Activated T-helper 17 cell treated with anti-CD3 and anti-CD28 coated beads, Interleukin-2, amount 50 U/mL, for 72 hours (primary cell): Measurements from ENCODE around the gene RTN4R. TPM values are rescaled to one million over a fixed set of nuclear protein-coding genes. Genes with fewer than 3 reads are reported as not detected.

Source experiments
- ATAC-seq: fragments of 150-1000 bp; cut with Tn5 transposase; replicated peaks from 2 replicates; pipeline ENCODE4 v1.10.0; 2021; ENCODE audit warnings: mild to moderate bottlenecking, moderate library complexity
- H3K27ac Mint-ChIP-seq: one replicate; pipeline ENCODE4 v1.8.0; 2022; ENCODE audit warnings: mixed read lengths
- H3K27me3 Mint-ChIP-seq: one replicate; pipeline ENCODE4 v1.8.0; 2022; ENCODE audit warnings: mixed read lengths
- H3K36me3 Mint-ChIP-seq: one replicate; pipeline ENCODE4 v1.8.0; 2022; ENCODE audit warnings: low read depth, mild to moderate bottlenecking, mixed read lengths
- H3K4me1 Mint-ChIP-seq: one replicate; pipeline ENCODE4 v1.8.0; 2022; ENCODE audit warnings: mixed read lengths
- H3K4me3 Mint-ChIP-seq: one replicate; pipeline ENCODE4 v1.8.0; 2022; ENCODE audit warnings: mild to moderate bottlenecking, mixed read lengths
- H3K9me3 Mint-ChIP-seq: one replicate; pipeline ENCODE4 v1.8.0; 2022; ENCODE audit warnings: mixed read lengths
- total RNA-seq, 2 donors: library from RNA; stranded (reverse); gene quantifications; one replicate each; pipeline ENCODE4 v1.2.3, GENCODE V29; 2022

The RTN4R gene
- total RNA-seq, 2 donors from 2014 or later: 1.4 to 2.6 TPM

DNA sequence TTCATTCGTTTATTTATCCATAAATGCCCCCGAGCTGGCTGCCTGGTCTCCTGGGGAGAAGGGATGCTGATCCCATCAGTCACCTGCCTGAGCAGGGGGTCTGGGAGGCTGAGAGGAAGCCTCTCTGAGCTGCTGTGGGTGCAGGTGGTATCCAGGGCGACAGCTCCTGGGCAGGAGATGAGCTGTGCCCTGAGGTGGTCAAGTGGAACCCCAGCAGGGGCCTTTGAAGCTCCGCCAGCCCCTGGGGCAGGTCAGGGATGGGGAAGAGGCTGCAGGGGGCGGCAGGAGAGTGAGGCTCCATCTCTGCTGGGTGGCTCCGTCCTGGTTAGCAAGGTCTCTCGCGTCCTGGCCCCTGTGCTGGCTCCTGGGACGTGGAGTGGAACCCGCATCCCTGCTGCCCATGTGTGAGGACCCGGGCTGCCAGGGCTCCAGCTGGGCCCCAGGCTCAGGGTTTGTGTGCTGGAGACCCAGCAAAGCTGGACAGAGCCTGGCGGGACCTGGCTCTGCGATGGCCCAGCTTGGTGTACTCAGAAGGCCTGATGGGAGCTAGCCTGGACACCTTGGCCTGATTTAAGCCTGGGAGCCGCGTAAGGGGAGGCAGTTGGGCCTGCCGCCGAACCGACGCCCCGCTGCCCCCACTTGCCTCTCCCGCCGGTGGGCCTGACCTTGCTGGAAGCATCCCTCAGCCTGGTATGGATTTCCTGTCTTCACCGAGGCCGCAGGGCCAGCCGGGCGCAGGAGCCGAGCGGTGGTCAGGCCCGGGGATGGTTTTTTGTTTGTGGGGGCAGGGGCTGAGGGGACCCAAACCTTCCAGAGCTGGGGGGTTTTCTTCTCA, 44.5 kb downstream of the RTN4R start:
- Mint-ChIP-seq H3K27ac (no peak overlapping the region), H3K36me3 (no peaks in the 10 kb centered on the region), H3K27me3 (peaks cover under 1% of the 10 kb centered on the region), H3K9me3 (no peaks in the 10 kb centered on the region), H3K4me1 (no peaks in the 10 kb centered on the region), H3K4me3 (no peak overlapping the region)
- no peak for ATAC-seq

DNA sequence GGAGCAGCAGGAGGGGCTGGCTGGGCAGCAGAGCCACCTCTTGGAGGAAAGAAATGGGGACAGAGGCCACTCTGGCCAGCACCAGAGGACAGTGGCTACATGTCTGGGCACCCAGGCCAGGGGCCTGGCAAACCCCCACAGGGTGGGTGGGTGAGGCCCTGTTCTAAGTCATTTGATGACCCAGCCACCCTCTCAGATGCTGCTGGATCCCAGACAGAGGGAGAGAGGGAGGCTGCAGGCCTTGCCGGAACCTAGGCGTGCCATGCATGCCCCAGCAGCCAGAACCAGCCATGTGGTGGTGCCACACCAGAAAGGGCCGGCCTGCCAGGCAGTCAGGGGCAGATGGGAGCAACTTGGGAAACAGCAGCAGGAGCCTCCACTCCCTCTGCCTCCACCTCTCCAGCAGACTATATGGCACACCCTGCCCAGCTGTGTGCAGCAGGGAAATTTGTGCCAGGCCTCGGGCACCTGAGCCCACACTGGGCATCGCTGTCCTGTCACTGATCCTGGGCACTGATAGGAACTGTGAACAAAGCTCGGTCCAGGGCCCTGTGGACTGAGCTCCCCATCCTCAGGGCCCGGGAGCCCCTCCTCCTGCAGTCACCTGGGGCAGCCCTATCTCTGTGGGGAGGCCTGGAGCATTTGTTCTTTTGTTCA, 45.2 kb downstream of the RTN4R start:
- H3K27ac Mint-ChIP-seq: no peak overlapping the region

DNA sequence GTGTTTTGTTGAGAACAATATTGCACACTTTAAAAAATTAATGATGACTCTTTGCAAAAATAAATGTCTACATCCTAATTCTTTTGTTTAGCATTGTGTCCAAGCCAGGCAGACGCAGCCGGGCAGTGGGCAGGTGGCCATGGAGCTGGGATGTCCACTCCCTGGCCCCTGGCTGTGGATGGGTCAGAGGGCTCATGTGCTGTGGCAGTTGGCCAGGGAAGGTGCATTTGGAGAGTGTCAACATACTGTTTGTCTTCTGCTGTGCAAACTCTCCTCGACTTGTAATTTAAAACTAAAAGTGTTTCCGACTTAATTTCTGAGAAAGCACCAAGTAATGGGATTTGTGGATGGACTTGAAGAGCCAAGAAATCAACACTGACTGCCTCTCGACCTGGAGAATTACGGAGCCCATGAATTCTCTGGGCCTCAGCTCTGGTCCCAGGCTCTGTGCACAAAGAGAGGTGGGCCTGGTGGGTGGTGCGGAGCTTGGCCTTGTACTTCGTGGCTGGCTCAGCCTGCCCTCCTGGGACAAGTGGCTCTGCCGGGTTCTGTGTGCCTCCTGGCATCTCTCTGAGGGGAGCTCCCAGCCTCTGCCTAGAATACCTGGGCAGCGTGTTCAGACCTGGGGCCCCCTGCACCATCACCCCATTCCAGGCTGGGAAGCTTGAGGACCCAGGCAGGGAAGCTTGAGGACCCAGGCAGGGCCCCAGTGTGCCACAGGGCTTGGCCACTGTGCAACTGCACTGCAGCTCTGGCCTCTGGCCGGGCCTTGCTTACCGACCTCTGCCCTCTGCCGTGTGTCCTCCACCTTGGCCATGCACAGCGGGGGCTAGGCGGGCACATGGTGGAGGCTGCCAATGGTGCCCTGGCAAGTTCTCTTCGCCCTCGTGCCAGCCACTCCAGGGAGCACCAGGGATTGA, 46.4 kb downstream of the RTN4R start:
- no peaks in the 10 kb centered on the region for H3K9me3 Mint-ChIP-seq
- H3K4me1 Mint-ChIP-seq: no peaks in the 10 kb centered on the region
- peaks cover 4% of the 10 kb centered on the region for H3K27me3 Mint-ChIP-seq
- H3K27ac Mint-ChIP-seq: no peak overlapping the region
- H3K4me3 Mint-ChIP-seq: no peak overlapping the region
- H3K36me3 Mint-ChIP-seq: no peaks in the 10 kb centered on the region
- no peak for ATAC-seq

More for the DNA sequence above, 45.2 kb downstream of the RTN4R start:
- no peak for ATAC-seq
- no peaks in the 10 kb centered on the region for H3K36me3 Mint-ChIP-seq
- H3K4me1 Mint-ChIP-seq: no peaks in the 10 kb centered on the region
- no peaks in the 10 kb centered on the region for H3K9me3 Mint-ChIP-seq
- no peak overlapping the region for H3K4me3 Mint-ChIP-seq
- peaks cover 4% of the 10 kb centered on the region for H3K27me3 Mint-ChIP-seq

DNA sequence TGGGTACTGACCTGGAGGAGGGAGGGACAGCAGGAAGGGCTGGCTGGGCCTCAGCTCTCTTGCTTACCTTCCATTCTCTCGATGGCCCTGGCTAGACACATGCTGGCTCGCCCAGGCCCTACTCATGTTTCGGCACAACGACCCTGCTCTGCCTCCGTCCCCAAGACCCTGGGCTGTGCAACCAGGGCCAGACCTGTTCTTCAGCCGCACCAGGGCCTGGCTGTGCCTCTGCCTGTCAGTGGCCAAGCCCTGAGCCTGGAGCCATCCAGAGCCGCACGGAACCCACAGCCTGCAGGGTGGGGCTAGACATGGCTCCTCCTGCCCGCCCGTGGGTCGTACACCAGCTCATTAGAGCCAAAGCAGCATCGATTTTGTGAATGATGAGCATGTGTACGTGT, 47.5 kb downstream of the RTN4R start:
- Mint-ChIP-seq H3K4me3 (no peak overlapping the region), H3K9me3 (no peaks in the 10 kb centered on the region), H3K36me3 (no peaks in the 10 kb centered on the region), H3K4me1 (no peaks in the 10 kb centered on the region), H3K27me3 (peaks cover 4% of the 10 kb centered on the region), H3K27ac (no peak overlapping the region)
- no peak for ATAC-seq

DNA sequence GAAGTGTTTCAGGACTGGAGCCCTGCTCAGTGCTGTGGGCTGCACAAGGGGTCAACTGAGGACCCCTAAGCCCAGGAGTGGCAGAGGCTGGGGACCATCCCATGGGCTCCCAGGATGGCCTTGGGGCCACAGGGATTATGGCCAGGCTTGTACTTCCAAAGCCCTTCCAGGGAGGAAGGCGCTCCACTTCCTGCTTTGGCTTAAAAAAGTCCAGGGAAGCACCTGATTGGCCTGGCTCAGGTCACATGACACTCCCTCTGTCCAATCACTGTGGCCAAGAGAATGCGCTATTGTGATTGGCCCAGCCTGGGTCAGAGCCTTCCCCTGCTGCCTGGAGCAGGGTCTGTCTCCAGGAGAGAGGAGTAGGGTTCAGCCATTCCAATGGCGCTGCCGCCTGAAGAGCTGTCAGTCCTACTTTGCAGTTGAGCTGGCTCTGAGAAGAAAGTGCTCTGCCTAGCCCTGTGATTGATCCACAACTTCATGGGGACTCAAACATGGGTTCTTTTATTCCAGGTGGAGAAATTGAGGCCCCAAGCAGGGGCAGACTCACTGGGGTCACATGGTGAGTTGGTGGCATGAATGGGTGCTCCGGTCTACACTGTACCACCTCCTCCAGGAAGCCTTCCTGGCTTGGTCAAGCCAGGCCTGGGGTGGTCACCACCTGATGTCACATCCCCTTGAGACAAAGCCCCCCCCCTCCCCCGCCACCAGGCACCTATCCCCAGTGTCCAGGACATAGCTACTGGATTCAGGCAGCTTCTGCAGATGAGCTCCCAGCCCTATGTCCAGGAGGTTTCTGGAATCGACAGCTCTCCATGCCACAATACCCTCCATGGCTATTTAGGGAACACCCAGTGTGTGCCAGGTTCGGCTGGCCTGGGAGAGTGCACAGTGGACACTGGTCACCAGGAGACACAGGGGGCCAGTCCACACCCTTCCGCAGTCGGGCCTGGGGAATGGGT, 48.2 kb downstream of the RTN4R start:
- Mint-ChIP-seq H3K4me3 (no peak overlapping the region), H3K27me3 (peaks cover 4% of the 10 kb centered on the region), H3K9me3 (no peaks in the 10 kb centered on the region), H3K4me1 (no peaks in the 10 kb centered on the region), H3K36me3 (no peaks in the 10 kb centered on the region), H3K27ac (no peak overlapping the region)
- peak; percentile 44 for ATAC-seq

DNA sequence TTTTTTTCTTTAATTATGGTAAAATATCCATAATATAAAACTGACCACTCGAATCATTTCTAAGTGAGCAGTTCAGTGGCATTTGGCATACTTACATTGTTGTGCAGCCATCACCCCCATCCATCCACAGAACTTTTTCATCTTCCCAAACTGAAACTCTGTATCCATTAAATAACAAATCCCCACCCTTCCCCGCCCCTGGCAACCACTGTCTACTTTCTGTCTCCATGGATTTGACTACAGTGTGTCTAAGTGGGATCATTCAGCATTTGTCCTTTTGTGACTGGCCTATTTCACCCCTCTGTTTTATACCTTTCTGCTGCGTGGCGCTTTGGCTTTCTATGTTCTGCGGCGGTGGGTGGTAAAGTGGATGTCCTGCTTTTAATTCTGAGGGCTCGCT, 49.1 kb downstream of the RTN4R start:
- H3K27me3 Mint-ChIP-seq: peaks cover 4% of the 10 kb centered on the region
- H3K4me3 Mint-ChIP-seq: no peak overlapping the region
- H3K9me3 Mint-ChIP-seq: no peaks in the 10 kb centered on the region
- no peak for ATAC-seq
- H3K27ac Mint-ChIP-seq: no peak overlapping the region
- H3K36me3 Mint-ChIP-seq: no peaks in the 10 kb centered on the region
- H3K4me1 Mint-ChIP-seq: no peaks in the 10 kb centered on the region

DNA sequence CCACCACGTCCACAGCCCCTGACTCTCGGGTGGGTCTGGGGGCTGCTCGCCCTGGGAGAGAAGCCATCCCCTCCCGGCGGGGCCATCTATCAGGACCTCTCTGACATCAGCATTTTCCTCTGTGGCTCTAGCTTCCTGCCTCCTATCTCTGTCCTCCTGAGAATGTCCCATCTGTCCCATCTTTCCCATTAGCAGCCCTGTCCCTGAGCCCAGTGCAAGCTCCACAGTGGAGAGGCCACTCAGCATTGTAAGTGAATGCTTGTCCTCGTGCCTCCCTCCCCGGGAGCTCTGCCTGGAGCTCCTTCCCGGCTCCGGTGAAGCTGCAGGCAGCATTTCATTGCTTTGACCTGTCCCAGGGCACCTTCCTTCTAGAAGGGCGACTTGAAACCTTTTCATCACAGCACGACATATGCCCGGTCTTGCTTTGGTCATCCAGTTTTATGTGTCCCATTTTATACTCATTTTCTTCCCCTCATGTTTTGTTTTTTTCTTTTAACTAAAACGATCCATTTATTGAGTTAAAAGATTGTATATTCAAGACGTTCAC, 49.7 kb downstream of the RTN4R start:
- Mint-ChIP-seq H3K36me3 (no peaks in the 10 kb centered on the region), H3K27me3 (peaks cover 4% of the 10 kb centered on the region), H3K27ac (no peak overlapping the region), H3K9me3 (no peaks in the 10 kb centered on the region), H3K4me3 (no peak overlapping the region), H3K4me1 (no peaks in the 10 kb centered on the region)
- ATAC-seq: no peak

DNA sequence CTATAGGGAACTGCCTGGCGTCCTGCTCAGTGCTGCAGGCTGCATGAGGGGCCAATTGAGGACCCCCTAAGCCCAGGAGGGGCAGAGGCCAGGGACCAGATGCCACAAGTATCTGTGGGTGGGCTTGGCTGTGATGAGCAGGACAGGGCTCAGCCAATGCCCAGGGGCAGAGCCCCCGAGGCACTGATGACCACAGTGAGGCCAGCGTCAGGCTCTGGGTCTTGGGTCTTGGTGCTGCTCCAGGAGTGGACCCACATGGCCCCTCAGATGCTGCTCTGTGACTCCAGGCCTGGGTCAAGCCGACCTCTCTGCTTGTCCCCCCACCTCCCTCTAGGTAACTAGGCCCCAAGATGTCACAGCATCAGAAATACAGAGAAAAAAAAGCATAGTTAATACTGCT, 50.6 kb downstream of the RTN4R start:
- H3K9me3 Mint-ChIP-seq: no peaks in the 10 kb centered on the region
- no peak for ATAC-seq
- peaks cover under 1% of the 10 kb centered on the region for H3K4me1 Mint-ChIP-seq
- H3K27ac Mint-ChIP-seq: no peak overlapping the region
- no peaks in the 10 kb centered on the region for H3K36me3 Mint-ChIP-seq
- peaks cover 4% of the 10 kb centered on the region for H3K27me3 Mint-ChIP-seq
- H3K4me3 Mint-ChIP-seq: no peak overlapping the region

DNA sequence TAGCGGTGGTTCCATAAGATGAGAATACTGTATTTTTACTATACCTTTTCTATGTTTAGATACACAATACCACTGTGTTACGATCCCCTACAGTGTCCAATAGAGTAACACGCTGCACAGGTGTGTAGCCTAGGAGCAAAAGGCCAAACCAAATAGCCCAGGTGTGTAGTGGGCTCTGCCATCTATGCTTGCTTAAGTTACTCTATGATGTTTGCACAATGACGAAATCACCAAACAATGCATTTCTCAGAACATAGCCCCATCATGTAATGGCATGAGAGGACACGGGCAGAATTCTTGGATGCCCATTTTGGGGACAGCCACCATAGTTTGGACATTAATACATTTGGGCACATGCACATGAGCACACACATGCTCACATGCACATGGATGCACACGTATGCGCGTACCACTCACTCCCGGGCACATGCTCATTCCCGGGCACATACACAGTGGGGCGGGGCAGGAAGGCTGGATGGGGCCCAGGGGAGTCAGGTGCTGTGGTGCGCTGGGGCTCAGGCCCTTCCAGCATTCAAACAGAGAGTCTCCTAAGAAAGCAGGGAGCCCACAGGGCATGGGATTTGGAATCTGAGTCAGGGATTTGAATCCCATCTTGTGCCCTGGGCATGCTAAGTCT, 51.1 kb downstream of the RTN4R start:
- Mint-ChIP-seq H3K36me3 (no peaks in the 10 kb centered on the region), H3K4me1 (peaks cover 4% of the 10 kb centered on the region), H3K27ac (no peak overlapping the region), H3K9me3 (no peaks in the 10 kb centered on the region), H3K27me3 (peaks cover 4% of the 10 kb centered on the region), H3K4me3 (no peak overlapping the region)
- ATAC-seq: no peak

DNA sequence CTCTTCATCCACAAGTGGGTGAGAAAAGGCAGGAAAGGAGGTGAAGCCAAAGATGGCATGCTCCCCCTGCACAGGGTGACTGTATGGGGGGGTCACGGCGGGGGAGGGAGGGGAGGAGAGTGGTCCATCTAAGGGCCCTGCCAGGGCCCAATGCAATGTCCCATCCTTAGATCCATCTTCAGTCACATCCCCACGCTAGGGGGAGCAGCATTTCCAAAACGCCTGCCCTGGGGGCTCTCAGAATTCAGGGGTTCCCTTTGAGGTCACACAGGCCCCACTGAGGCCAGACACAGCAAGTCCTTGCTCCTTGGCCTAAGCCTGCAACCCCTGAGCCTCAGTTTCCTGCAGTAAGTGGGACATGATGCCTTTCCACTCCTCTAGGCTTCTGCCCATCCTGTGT, 52.4 kb downstream of the RTN4R start:
- ATAC-seq: no peak
- Mint-ChIP-seq H3K27me3 (peaks cover 4% of the 10 kb centered on the region), H3K9me3 (no peaks in the 10 kb centered on the region), H3K27ac (no peak overlapping the region), H3K4me1 (peaks cover 4% of the 10 kb centered on the region), H3K36me3 (no peaks in the 10 kb centered on the region), H3K4me3 (no peak overlapping the region)

DNA sequence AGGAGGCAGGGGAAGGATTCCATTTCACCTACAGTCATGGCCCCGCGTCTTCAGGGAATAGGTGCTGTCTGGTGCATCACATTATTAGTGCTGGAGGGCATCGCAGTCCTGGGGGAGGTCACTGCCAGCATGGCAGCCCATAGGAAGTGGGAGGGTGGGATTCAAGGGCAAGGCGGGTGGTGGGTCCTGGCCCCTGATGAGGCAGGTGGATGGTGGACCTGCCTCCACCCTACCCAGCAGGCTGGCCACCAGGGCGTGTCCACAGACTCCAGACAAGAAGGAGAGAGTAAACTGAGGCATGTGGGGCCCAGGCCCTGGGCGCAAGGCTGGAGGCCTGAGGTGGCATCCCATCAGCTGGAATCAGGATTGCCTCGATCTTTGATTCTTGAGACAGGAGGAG, 53.3 kb downstream of the RTN4R start:
- H3K27me3 Mint-ChIP-seq: peaks cover 4% of the 10 kb centered on the region
- H3K9me3 Mint-ChIP-seq: no peaks in the 10 kb centered on the region
- ATAC-seq: no peak
- no peak overlapping the region for H3K4me3 Mint-ChIP-seq
- no peaks in the 10 kb centered on the region for H3K36me3 Mint-ChIP-seq
- H3K27ac Mint-ChIP-seq: no peak overlapping the region
- peaks cover 4% of the 10 kb centered on the region for H3K4me1 Mint-ChIP-seq

DNA sequence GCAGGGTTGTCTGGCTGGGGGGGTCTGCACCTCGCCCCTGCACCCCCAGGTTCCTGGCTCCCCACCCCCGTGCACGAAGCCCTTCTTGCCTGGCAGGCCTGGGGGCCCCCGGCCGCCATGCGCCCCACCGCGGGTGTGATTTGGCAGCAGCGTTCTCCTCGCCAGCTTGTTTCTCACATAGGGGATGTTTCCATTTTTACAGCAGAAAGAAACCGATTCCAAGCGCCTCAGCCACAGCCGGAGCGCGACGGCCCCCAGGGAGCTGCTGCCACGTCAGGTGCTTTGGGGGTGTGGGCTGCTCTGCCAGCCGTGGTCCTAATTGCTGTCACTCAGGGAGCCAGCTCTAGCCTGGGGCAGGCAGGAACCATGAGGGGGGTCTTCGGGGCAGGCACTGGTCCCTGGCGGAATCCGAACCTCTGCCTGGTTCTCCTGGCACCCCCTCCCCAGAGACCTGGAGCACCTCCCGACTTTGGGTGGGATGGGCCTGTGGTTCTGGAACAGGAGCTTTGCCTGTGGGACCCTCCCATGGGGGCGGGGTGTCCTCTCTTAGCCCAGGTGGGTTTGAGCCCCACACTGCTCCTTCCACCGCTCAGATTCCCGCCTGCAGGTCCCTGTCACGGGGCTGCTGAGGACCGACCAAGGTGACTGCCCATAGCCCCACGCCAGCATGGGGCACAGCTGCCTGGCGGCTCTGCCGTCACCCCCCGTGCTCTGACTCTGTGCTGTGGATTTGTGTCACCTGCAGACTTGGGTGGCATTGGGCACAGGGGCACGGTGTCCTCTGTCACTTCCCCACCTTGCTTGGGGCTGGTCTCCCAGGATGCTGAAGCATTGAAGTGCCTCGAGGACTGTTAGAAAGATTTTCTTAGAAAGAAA, 54.0 kb downstream of the RTN4R start:
- Mint-ChIP-seq H3K27ac (no peak overlapping the region), H3K36me3 (no peaks in the 10 kb centered on the region), H3K4me3 (no peak overlapping the region), H3K27me3 (peaks cover 4% of the 10 kb centered on the region), H3K4me1 (peaks cover 4% of the 10 kb centered on the region), H3K9me3 (no peaks in the 10 kb centered on the region)
- no peak for ATAC-seq
